OCI-LY3 (cell line): Measurements from ENCODE around the gene CSNK1G2.

Experiments used
- H2AFZ ChIP-seq: fragments of 200-600, 300-600 bp; shearing (Covaris generic); 2 replicates; pipeline ENCODE4 v1.6.0; 2014; ENCODE audit warnings: antibody characterized with exemption, low read depth, low read length
- H3K27ac ChIP-seq: fragments of 200-600, 300-600 bp; sonication (generic); 2 replicates; pipeline ENCODE4 v1.5.1; 2014; ENCODE audit warnings: mild to moderate bottlenecking, low read length, moderate library complexity, mixed read lengths
- H3K27me3 ChIP-seq: fragments of 200-600, 300-600 bp; sonication (generic); 2 replicates; pipeline ENCODE4 v1.6.1; 2014; ENCODE audit warnings: low read depth, low read length, mixed read lengths
- H3K36me3 ChIP-seq: fragments of 200-600, 300-600 bp; sonication (generic); replicated peaks from 2 replicates; pipeline ENCODE3; 2014; ENCODE audit warnings: low read depth, low read length, mixed read lengths
- H3K4me1 ChIP-seq: fragments of 300-600, 200-600 bp; sonication (generic); 2 replicates; pipeline ENCODE4 v1.6.1; 2014; ENCODE audit warnings: low read length, mixed read lengths
- H3K4me2 ChIP-seq: fragments of 200-600, 300-600 bp; sonication (generic); 2 replicates; pipeline ENCODE4 v1.6.1; 2014; ENCODE audit warnings: low read length, mixed read lengths
- H3K4me3 ChIP-seq: fragments of 300-600, 200-600 bp; sonication (generic); 2 replicates; pipeline ENCODE4 v1.5.1; 2014; ENCODE audit warnings: antibody characterized with exemption, mild to moderate bottlenecking, low read length, moderate library complexity
- H3K79me2 ChIP-seq: fragments of 300-600, 200-600 bp; shearing (Covaris generic); 2 replicates; pipeline ENCODE4 v1.6.1; 2014; ENCODE audit warnings: mild to moderate bottlenecking, low read length, mixed read lengths
- H3K9ac ChIP-seq: fragments of 300-600, 200-600 bp; shearing (Covaris generic); 2 replicates; pipeline ENCODE4 v1.6.0; 2014; ENCODE audit warnings: mild to moderate bottlenecking, low read length, moderate library complexity
- H3K9me3 ChIP-seq: fragments of 200-600, 300-600 bp; shearing (Covaris generic); 2 replicates; pipeline ENCODE4 v1.6.1; 2014; ENCODE audit warnings: low read length, mixed read lengths; ENCODE audit not compliant: insufficient read depth
- H4K20me1 ChIP-seq: fragments of 200-600, 300-600 bp; sonication (generic); 2 replicates; pipeline ENCODE4 v1.6.1; 2016; ENCODE audit warnings: low read length, mixed read lengths; ENCODE audit not compliant: insufficient read depth
- CTCF ChIP-seq: fragments of 200-600, 300-600 bp; sonication (generic); IDR thresholded peaks from 2 replicates; pipeline ENCODE4 v1.5.1; 2014; ENCODE audit warnings: antibody characterized with exemption, low read length, low read depth
- EZH2phosphoT487 ChIP-seq: fragments of 200-600 bp; shearing (Covaris generic); IDR thresholded peaks from 2 replicates; pipeline ENCODE4 v1.6.1; 2018; ENCODE audit warnings: antibody characterized with exemption, mixed run types, low read depth

CSNK1G2 gene

DNA sequence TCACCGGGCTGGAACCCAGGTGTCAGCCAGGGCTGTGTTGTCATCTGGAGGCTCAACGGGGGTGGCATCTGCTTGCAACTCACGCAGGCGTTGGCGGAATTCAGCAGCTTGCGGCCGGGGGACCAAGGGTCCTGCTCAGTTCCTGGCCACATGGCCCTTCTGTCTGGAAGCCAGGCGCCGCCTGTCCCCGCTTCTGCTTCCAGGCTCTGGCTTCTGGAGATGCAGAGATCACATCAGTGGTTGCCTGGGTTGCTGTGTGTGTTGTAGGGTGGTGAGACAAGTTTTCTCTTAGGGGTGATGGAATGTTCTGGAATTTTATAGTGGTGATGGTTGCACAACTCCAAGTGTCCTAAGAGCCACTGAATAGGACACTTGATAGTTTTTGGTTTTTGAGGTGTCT, 30.8 kb upstream of the CSNK1G2 start:
- Histone ChIP-seq H3K9me3 (no peaks in the 10 kb centered on the region), H3K79me2 (peaks cover 97% of the 10 kb centered on the region), H3K4me2 (no peak overlapping the region), H2AFZ (no peak overlapping the region), H3K4me3 (no peak overlapping the region), H3K27me3 (no peaks in the 10 kb centered on the region), H4K20me1 (peaks cover 64% of the 10 kb centered on the region), H3K36me3 (peaks cover 53% of the 10 kb centered on the region), H3K4me1 (peaks cover 21% of the 10 kb centered on the region), H3K9ac (no peak overlapping the region), H3K27ac (no peak overlapping the region)
- TF ChIP-seq EZH2phosphoT487 (no peak), CTCF (no peak)

GRCh38 chr19:1911098-1911497, 29.9 kb upstream of the CSNK1G2 start:
- peaks cover 64% of the 10 kb centered on the region for H4K20me1 ChIP-seq
- no peaks in the 10 kb centered on the region for H3K27me3 ChIP-seq
- no peak overlapping the region for H3K27ac ChIP-seq
- H3K4me1 ChIP-seq, result peaks cover 16% of the 10 kb centered on the region
- H3K4me3 ChIP-seq, result no peak overlapping the region
- H3K9ac ChIP-seq, result no peak overlapping the region
- no peaks in the 10 kb centered on the region for H3K9me3 ChIP-seq
- no peak overlapping the region for H2AFZ ChIP-seq
- peaks cover 94% of the 10 kb centered on the region for H3K79me2 ChIP-seq
- H3K4me2 ChIP-seq, result no peak overlapping the region
- H3K36me3 ChIP-seq, result peaks cover 55% of the 10 kb centered on the region
- no peak for TF ChIP-seq EZH2phosphoT487
- no peak for TF ChIP-seq CTCF

DNA sequence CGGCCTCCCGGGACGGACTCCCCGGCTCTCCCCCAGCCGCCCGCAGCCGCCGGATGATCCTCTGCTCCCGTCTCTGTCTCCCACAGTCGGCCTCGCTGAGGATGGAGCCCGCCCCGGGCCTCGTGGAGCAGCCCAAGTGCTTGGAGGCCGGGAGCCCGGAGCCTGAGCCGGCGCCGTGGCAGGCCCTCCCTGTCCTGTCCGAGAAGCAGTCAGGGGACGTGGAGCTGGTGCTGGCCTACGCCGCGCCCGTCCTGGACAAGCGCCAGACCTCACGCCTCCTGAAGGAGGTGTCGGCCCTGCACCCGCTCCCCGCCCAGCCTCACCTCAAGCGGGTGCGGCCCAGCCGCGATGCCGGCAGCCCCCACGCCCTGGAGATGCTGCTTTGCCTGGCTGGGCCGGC, 29.0 kb upstream of the CSNK1G2 start:
- Histone ChIP-seq H3K36me3 (peaks cover 60% of the 10 kb centered on the region), H3K4me1 (peaks cover 14% of the 10 kb centered on the region; the same call in 1 of the 2 replicates), H3K4me3 (no peak overlapping the region), H3K4me2 (no peak overlapping the region), H4K20me1 (peaks cover 71% of the 10 kb centered on the region), H2AFZ (no peak overlapping the region), H3K79me2 (peaks cover 85% of the 10 kb centered on the region), H3K9ac (no peak overlapping the region), H3K9me3 (no peaks in the 10 kb centered on the region), H3K27me3 (no peaks in the 10 kb centered on the region), H3K27ac (no peak overlapping the region)
- TF ChIP-seq EZH2phosphoT487, result no peak
- TF ChIP-seq CTCF, result no peak

GRCh38 chr19:1912760-1913505, 28.0 kb upstream of the CSNK1G2 start:
- Histone ChIP-seq H3K79me2 (peaks cover 75% of the 10 kb centered on the region), H3K36me3 (peaks cover 55% of the 10 kb centered on the region), H2AFZ (no peak overlapping the region), H3K9me3 (no peaks in the 10 kb centered on the region), H3K9ac (no peak overlapping the region), H3K27ac (no peak overlapping the region), H3K4me1 (peaks cover 5% of the 10 kb centered on the region; the same call in 1 of the 2 replicates), H4K20me1 (peaks cover 63% of the 10 kb centered on the region), H3K4me3 (no peak overlapping the region), H3K4me2 (no peak overlapping the region), H3K27me3 (no peaks in the 10 kb centered on the region)
- TF ChIP-seq CTCF, result no peak
- TF ChIP-seq EZH2phosphoT487, result no peak
